Measurements from ENCODE around the gene HS6ST2.
"Not testable (repeated sequence)": the region's sequence is repeated elsewhere in the genome, so short reads cannot be mapped to it uniquely, and the experiment has no call there.

Gene HS6ST2

DNA sequence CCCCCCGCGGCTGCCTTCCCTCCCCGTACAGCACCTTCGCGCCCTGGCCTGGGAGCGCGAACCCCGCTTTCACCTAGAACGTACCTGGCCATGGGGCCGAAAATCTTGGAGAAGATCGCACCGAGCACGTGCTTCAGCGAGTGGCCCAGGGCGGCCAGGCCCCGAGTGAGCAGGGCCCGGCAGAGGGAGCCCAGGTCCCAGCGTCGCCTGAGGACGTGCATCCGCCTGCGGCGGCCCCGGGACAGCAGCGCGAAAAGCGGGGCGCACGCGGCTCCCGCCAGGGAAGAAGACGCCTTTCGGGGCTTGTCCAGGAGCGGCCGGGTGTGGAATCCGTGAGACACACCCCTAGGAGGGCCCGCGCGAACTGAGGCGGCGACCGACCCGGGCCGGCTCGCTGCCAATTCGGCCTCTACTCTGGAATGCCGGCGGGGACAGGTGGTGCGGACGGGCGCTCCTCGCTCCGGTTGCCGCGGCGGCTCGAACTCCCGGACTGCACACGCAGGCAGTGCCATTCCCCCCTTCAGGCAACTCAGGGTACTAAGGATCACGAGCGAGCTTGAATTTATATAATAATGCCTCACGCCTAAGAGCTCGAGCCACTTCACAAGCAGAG, at the start of gene HS6ST2:
HS6ST2 (minus strand) TSS at position 539 of the 613 bp plus-strand sequence.
- DNase-seq = no peak

DNA sequence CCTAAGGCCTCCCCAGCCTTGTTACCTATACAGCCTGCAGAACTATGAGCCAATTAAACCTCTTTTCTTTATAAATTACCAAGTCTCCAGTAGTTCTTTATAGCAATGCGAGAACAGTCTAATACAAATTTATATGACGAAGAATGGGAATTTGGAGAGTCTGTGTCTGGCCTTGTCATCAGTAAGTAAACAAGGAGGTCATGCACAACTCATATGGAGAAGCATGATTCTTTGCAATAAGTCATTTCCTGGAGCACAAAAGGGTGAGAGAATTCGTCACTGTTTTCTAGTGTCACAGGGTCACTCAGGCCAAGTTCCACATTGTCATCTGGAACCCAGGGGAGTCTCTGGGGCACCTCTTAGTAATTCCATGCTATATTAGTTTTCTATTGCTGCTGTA, 49.0 kb upstream of the HS6ST2 start:
- DNase-seq = no peak

DNA sequence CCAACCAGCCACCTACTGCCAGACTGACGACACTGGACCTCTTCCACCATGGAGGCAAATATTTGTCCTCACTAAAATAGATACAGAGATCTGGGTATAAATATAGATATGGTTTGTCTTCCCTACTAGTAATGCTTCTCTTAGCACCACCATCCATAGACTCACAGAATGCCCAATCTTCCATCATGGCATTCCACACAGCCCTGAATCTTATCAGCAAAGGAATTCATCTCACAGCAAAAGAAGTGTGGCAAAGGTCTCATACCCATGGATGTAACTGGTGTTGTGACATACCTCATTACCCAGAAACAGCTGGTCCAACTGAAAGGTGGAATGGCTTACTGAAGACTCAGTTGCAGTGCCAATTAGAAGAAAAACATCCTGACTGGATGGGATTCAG, 47.2 kb upstream of the HS6ST2 start:
- DNase-seq = no peak

GRCh38 chrX:133005042-133005441, 46.6 kb upstream of the HS6ST2 start:
- DNase-seq = no peak

DNA sequence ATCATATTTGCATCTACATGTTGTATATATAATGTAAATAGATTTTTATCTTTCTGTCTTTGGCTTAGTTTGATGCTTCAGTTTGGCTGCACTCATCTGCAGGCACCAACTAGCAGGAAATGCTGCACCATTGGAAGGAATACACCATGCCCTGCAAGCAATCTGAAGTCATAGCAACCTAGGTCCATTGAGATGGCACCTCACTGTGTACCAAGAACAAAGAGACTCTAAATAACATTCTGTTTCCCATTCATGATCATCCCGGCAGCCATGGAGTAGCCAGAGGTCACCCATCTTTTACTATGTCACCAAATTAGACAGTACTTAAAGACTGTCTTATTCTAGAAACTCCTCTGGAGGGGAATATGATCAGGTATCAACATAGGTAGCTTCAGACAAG, 40.8 kb upstream of the HS6ST2 start:
- no peak for DNase-seq

DNA sequence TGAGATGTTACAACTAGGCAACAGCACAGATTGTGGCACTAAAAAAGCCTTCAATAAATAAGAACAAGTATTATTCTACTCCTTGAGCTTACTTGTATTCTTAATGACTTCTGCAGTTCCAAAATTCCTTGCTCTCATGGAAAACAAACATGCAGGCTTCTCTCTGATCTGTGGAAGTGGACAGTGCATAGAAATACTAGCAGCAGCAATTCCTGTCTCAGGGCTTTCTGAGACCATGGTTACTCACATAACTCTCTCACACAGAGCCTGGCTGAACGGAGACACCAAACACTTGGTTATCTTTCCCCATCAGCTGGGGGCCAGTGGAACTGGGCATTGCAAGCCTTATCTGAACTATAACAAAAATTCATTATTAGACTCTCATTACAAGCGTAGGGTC, 32.4 kb upstream of the HS6ST2 start:
- DNase-seq = no peak

DNA sequence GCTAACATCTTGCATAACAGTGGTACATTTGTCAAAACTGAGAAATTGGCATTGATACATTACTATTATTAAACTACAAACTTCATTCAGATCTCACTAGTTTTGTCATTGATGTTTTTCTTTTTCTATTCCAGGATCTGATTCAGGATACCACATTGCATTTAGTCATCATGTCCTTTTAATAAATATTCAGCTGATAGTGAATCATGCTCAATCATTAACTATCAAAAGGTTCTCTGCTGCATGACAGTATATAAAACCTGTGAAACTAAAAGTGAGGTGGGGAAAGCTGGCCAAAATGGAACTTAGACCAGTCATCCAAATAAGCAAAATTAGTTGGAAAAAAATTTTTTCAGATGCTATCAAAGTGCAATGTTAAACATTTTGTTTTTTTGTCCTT, 28.1 kb upstream of the HS6ST2 start:
- DNase-seq = no peak

DNA sequence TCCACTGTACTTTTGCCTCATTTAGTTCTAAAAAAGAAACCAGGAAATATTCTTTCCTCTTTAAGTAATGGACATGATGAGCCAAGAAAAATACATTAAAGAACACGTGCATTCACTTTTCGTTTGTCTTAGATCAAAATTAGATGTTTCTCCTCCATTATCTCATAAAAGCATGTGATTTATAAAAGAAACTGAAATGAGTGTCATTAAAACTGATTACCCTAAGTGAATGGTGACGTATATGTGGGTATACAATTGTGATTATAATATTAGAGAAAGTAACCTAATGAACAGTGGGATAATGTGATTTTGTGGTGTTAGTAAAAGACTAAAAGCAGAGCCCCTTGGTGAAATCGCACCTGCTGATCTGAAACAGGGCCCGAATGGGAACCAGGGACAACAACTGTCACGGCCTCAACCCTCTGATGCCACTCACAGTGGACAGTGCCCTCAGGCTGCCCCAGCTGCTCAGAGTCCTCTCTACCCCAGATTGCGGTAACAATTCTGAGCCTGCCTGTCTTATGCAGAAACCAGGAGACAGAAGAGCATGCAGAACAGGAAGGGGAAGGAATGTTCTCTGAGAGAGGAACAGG, 25.7 kb upstream of the HS6ST2 start:
- DNase-seq = no peak

- DNase-seq = no peak
These were observed 25.1 kb upstream of the HS6ST2 start for GRCh38 chrX:132983496-132983895.

DNA sequence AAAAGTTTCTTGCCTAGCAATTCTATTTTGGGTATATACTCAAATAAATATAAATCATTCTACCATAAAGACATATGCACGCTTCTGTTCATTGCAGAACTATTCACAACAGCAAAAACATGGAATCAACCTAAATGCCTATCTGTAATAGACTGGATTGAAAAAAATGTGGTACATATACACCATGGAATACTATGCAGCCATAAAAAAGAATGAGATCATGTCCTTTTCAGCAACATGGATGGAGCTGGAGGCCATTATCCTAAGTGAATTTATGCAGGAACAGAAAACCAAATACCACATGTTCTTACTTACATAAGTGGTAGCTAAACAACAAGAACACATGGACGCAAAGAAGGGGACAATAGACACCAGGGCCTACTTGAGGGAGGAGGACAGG, 21.6 kb upstream of the HS6ST2 start:
- DNase-seq = not testable (repeated sequence)

DNA sequence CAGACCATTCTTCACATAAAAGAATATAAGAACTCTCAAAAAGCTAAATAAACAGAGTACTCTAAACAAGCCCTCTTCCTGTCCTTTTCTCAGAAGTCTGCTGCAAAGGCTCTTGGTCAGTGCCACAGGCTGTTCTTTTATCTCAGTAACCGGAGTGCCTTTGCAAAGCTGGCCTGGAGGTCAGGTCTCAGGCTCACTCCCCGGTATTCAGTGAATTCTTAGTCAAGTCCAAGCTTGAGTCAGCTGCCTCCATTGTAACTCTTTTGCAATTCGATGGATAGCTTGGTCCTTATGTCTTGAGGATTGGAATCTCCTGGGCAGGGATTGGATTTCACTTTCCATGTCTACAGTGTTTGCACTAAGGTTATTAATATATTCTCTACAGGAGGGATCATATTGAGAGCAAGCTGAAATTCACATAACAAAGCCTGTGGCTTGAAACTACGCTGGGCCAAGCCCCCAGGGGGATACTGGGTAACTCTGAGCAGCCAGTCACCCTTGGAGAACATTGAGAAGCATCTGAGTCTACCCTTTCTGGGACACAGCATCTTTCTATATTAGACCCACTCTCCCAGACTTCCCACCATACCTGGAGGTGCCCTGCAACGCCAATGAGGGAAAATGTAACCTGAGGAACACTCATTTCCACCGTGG, 10.0 kb upstream of the HS6ST2 start:
- no peak for DNase-seq

- no peak for DNase-seq
These were observed 8.6 kb upstream of the HS6ST2 start for GRCh38 chrX:132967049-132967448.

DNA sequence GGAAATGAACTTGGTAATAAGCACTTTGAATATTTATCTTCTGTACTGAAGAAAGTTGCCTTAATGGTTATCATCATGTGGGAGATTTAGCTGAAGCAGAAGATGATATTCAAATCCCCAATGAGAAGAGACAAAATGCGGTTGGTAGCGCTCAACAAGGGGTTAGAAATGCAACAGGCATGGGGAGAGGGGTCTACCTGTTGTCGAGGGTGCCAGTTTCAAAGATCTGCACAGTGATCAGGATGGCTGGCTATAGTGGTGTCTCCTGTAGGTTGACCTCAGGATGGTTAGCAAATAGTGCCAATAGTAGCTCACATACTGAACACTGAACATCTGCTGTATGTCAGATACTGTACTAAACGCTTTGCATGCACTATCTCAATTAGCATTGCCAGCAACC, 7.0 kb upstream of the HS6ST2 start:
- DNase-seq = no peak

DNA sequence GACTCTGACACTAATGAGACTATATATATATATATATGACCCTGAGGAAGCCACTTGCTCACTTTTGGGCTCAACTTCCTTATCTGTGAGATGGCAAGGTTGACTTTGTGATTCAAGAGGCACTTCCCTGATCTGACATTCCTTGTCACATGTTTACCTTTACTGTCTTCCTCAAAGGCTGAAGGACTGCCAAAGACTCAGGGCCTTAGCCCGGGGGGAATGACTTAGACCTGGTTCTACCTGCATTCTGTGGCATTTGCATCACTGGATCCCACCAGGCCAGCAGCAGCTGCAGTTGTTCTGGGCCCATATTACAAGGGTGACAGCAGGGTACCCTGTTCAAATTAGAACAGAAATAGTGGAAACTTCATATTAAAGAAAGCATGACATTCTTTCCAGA, 3.1 kb upstream of the HS6ST2 start:
- DNase-seq = no peak

DNA sequence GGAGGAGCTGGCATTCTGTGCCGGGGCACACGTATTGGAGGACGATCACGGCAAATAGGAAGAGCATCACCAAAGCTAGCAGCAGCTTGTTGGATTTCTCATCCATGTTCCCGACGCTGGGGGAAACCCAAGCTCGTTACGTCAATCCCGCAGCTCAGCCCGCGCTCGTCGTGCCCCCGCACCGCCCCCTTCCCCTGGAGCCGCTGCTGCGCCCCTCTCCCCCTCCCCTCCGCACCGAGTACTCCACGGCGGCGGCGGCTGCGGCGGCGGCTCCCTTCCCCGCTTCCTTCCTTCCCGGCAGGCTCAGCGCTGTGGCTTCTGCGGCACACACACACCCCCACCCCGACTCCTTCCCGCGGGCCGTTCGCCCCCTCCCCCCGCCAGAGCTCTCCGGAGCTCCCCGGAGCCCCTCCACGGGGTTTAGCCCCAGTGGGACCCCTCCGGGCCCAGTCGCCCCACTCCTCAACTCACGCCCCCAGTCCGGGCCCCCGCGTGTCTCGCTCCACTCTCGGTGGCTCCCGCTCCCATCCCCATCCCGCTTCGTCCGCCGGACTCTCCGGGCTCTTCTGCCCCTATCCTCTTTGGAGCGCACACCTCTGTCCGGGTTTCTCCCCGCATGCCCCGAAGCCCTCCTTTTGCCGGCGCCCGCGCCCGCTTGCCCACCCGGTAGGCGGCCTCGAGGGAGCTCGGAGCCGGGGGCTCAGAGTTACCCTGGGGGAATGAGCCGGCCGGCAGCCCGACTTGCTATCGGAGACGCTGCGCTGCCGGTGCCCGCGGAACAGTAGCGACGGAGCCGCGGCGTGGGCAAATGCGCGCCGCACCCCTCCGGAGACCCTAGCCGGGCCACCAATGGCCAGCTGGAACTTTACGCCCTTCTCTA, 978 bp downstream of the HS6ST2 start:
- DNase-seq = no peak

- DNase-seq = no peak
These were observed 1.8 kb downstream of the HS6ST2 start for GRCh38 chrX:132956421-132957210.

DNA sequence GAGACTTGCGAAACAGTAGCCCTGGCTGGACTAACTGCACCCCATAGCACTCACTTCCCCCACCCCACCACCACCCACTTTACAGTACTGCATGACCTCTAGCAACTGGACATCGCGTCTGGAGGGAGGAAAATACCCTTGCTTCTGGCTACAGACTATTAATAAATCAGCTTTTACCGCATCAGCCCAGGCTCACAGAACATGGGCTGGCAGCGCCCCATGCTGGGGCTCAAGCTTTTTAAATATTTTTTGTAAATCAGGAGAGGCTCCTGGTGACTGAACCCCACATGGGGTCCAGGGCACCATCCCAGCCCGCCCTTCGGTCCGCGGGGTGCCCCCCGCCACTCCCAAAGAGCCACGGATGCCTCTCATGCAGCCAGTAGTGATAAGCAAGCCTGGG, 2.7 kb downstream of the HS6ST2 start:
- no peak for DNase-seq

GRCh38 chrX:132954323-132954722, 4.1 kb downstream of the HS6ST2 start:
- no peak for DNase-seq

DNA sequence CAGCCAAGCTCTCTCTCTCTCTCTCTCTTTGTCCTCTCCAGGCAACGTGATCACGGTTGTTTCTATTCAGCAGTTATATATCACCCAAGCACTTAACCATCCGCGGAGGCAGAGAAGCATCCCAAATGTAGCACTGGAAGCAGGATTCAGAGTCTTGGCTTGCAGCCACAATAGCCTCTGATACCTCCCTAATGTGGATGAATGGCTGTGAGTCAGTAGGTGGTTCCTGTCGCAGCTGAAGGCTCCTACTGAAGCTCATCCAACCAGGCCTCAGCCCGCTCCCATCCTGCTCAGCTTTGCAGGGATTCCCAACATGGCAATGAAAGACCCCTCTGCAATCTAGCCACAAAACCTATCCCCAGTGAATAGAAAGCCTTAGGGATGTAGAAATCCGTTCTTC, 5.1 kb downstream of the HS6ST2 start:
- no peak for DNase-seq

GRCh38 chrX:132948648-132949260, 9.7 kb downstream of the HS6ST2 start:
- DNase-seq = no peak

DNA sequence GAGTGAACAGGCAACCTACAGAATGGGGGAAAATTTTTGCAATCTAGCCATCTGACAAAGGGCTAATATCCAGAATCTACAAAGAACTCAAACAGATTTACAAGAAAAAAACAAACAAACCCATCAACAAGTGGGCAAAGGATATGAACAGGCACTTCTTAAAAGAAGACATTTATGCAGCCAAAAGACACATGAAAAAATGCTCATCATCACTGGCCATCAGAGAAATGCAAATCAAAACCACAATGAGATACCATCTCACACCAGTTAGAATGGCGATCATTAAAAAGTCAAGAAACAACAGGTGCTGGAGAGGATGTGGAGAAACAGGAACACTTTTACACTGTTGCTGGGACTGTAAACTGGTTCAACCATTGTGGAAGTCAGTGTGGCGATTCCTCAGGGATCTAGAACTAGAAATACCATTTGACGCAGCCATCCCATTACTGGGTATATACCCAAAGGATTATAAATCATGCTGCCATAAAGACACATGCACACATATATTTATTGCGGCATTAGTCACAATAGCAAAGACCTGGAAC, 13.3 kb downstream of the HS6ST2 start:
- DNase-seq = not testable (repeated sequence)

DNA sequence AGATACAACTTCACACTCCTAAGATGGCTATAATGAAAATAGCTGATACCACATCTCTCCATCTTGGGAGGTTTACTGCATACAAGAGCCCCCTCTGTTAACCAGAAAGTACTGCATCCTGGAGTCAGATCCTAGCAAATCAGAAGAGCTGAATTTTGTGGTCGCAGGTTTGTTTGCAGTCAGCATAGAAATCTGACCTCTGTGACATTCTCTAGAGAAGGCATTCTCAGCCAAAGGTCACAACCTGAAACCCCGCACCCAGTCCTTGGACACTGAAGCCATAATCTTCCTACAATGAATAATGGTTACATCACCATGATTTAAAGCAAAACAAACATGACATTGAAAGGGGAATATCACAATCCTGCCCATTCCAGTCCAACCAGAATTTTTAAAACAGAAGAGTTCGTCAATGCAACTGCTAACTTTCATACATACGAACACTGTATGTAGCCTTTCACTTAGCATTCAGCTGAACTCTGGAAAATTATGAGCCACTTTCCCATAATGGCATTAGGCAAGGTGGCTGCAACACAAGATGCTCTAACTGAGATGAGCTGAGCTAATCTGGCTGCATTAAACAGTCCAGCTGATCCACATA, 17.6 kb downstream of the HS6ST2 start:
- no peak for DNase-seq

Data from KG1 (cell line).